Neural progenitor cell (in vitro differentiated cells): Measurements from ENCODE around the gene EEF2KMT. TPM values are rescaled to one million over a fixed set of nuclear protein-coding genes. Genes with fewer than 3 reads are reported as not detected.
A peak's percentile ranks its signal among the peaks of the same experiment; 100 is the strongest.

ENCODE experiments used
- DNase-seq: peaks from one replicate; pipeline ENCODE4 v3.0.0-alpha.2; 2016; ENCODE audit warnings: low spot score
- H2AFZ ChIP-seq: fragments of 200-600 bp; sonication (generic); replicated peaks from 2 replicates; pipeline ENCODE4 v1.6.1; 2016; ENCODE audit warnings: antibody characterized with exemption
- H3F3A ChIP-seq: fragments of 200-600 bp; sonication (generic); 2 replicates; pipeline ENCODE4 v1.6.1; 2016; ENCODE audit warnings: antibody characterized with exemption, low read depth
- H3K27ac ChIP-seq: fragments of 200-600 bp; sonication (generic); 2 replicates; pipeline ENCODE4 v1.5.1; 2016; ENCODE audit warnings: mild to moderate bottlenecking
- H3K27me3 ChIP-seq: fragments of 200-600 bp; sonication (generic); 2 replicates; pipeline ENCODE4 v1.6.1; 2016; ENCODE audit warnings: mild to moderate bottlenecking, moderate library complexity
- H3K36me3 ChIP-seq: fragments of 200-600 bp; sonication (generic); 2 replicates; pipeline ENCODE4 v1.5.1; 2016
- H3K4me1 ChIP-seq: fragments of 200-600 bp; sonication (generic); 2 replicates; pipeline ENCODE4 v1.6.1; 2016; ENCODE audit warnings: mixed run types
- H3K4me2 ChIP-seq: fragments of 200-600 bp; sonication (generic); 2 replicates; pipeline ENCODE4 v1.6.1; 2016
- H3K4me3 ChIP-seq: fragments of 200-600 bp; sonication (generic); 2 replicates; pipeline ENCODE4 v1.5.1; 2016
- H3K79me2 ChIP-seq: fragments of 200-600 bp; sonication (generic); 2 replicates; pipeline ENCODE4 v1.6.1; 2016; ENCODE audit warnings: low read depth
- H3K9ac ChIP-seq: fragments of 200-600 bp; sonication (generic); 2 replicates; pipeline ENCODE4 v1.6.1; 2016
- H3K9me3 ChIP-seq: fragments of 200-600 bp; sonication (generic); 2 replicates; pipeline ENCODE4 v1.5.1; 2016; ENCODE audit warnings: low read depth
- H4K20me1 ChIP-seq: fragments of 200-600 bp; sonication (generic); 2 replicates; pipeline ENCODE4 v1.6.1; 2016; ENCODE audit warnings: low read depth
- H3K27ac Mint-ChIP-seq: 3 replicates; pipeline ENCODE4 v1.8.0; 2021; ENCODE audit warnings: mixed read lengths
- H3K27me3 Mint-ChIP-seq: 2 replicates; pipeline ENCODE4 v1.8.0; 2022; ENCODE audit warnings: low read depth, mild to moderate bottlenecking, inconsistent platforms, moderate library complexity, mixed read lengths; ENCODE audit not compliant: insufficient read depth
- H3K36me3 Mint-ChIP-seq: 3 replicates; pipeline ENCODE4 v1.8.0; 2021; ENCODE audit warnings: mixed read lengths
- H3K4me1 Mint-ChIP-seq: 3 replicates; pipeline ENCODE4 v1.8.0; 2021; ENCODE audit warnings: mixed read lengths
- H3K4me3 Mint-ChIP-seq: 3 replicates; pipeline ENCODE4 v1.8.0; 2021; ENCODE audit warnings: mild to moderate bottlenecking, moderate library complexity, mixed read lengths
- H3K9me3 Mint-ChIP-seq: 3 replicates; pipeline ENCODE4 v1.8.0; 2020; ENCODE audit warnings: mixed read lengths
- CTCF ChIP-seq: fragments of 200-600 bp; sonication (generic); IDR thresholded peaks from 2 replicates; pipeline ENCODE4 v1.5.1; 2017; ENCODE audit warnings: antibody characterized with exemption, mild to moderate bottlenecking
- EZH2 ChIP-seq: fragments of 200-600 bp; sonication (generic); IDR thresholded peaks from 2 replicates; pipeline ENCODE4 v1.6.1; 2017; ENCODE audit warnings: antibody characterized with exemption, mild to moderate bottlenecking, moderate library complexity
- EZH2phosphoT487 ChIP-seq: fragments of 200-600 bp; sonication (generic); IDR thresholded peaks from 2 replicates; pipeline ENCODE4 v1.6.1; 2017; ENCODE audit warnings: antibody characterized with exemption
- total RNA-seq: library from RNA; depleted of rRNA; stranded (reverse); fragments of >200 nt; gene quantifications from 2 replicates; pipeline ENCODE4 v1.2.3, GENCODE V29; 2015; ENCODE audit warnings: low replicate concordance

EEF2KMT gene
- total RNA-seq, 1 donor from 2014 or later, result 4.1 TPM

GRCh38 chr16:5064915-5065314 lies 32.7 kb downstream of the EEF2KMT start:
- H3K9me3 ChIP-seq, result no peaks in the 10 kb centered on the region
- no peak overlapping the region for H3K4me3 ChIP-seq
- H3K79me2 ChIP-seq, result no peaks in the 10 kb centered on the region
- H4K20me1 ChIP-seq, result no peaks in the 10 kb centered on the region
- no peaks in the 10 kb centered on the region for H3K27me3 ChIP-seq
- no peak overlapping the region for H2AFZ ChIP-seq
- H3F3A ChIP-seq, result peaks cover 5% of the 10 kb centered on the region
- Mint-ChIP-seq H3K9me3 (no peaks in the 10 kb centered on the region), H3K27ac (no peak overlapping the region), H3K4me1 (no peaks in the 10 kb centered on the region), H3K4me3 (no peak overlapping the region), H3K36me3 (no peaks in the 10 kb centered on the region), H3K27me3 (peaks cover 6% of the 10 kb centered on the region)
- peaks cover 3% of the 10 kb centered on the region for H3K4me1 ChIP-seq
- H3K4me2 ChIP-seq, result no peak overlapping the region
- no peak overlapping the region for H3K27ac ChIP-seq
- TF ChIP-seq EZH2phosphoT487 (no peak), CTCF (no peak), EZH2 (no peak)
- no peaks in the 10 kb centered on the region for H3K36me3 ChIP-seq
- no peak for DNase-seq
- H3K9ac ChIP-seq, result no peak overlapping the region

- H3K79me2 ChIP-seq, result no peaks in the 10 kb centered on the region
- peak; percentile 10 for DNase-seq
- Mint-ChIP-seq H3K9me3 (no peaks in the 10 kb centered on the region), H3K27ac (no peak overlapping the region), H3K4me3 (no peak overlapping the region), H3K27me3 (peaks cover 6% of the 10 kb centered on the region), H3K4me1 (peaks cover 4% of the 10 kb centered on the region), H3K36me3 (no peaks in the 10 kb centered on the region)
- H3K9me3 ChIP-seq, result no peaks in the 10 kb centered on the region
- H3K27me3 ChIP-seq, result no peaks in the 10 kb centered on the region
- H3K4me3 ChIP-seq, result no peak overlapping the region
- peaks cover 22% of the 10 kb centered on the region for H3F3A ChIP-seq
- TF ChIP-seq CTCF (no peak), EZH2phosphoT487 (no peak), EZH2 (no peak)
- no peak overlapping the region for H3K4me2 ChIP-seq
- H3K4me1 ChIP-seq, result peaks cover 18% of the 10 kb centered on the region
- H3K9ac ChIP-seq, result no peak overlapping the region
- H3K36me3 ChIP-seq, result no peaks in the 10 kb centered on the region
- no peak overlapping the region for H2AFZ ChIP-seq
- H3K27ac ChIP-seq, result no peak overlapping the region
- H4K20me1 ChIP-seq, result no peaks in the 10 kb centered on the region
Observed at GRCh38 chr16:5062790-5063765, 34.5 kb downstream of the EEF2KMT start.

- Mint-ChIP-seq H3K27ac (no peak overlapping the region), H3K36me3 (no peaks in the 10 kb centered on the region), H3K4me3 (no peak overlapping the region), H3K27me3 (peaks cover 8% of the 10 kb centered on the region), H3K9me3 (no peaks in the 10 kb centered on the region), H3K4me1 (peaks cover 4% of the 10 kb centered on the region)
- Histone ChIP-seq H3K27ac (no peak overlapping the region), H3K4me2 (no peak overlapping the region), H3K36me3 (no peaks in the 10 kb centered on the region), H3K79me2 (no peaks in the 10 kb centered on the region), H3F3A (peaks cover 27% of the 10 kb centered on the region), H3K9ac (no peak overlapping the region), H3K9me3 (no peaks in the 10 kb centered on the region), H2AFZ (no peak overlapping the region), H3K4me3 (no peak overlapping the region), H4K20me1 (no peaks in the 10 kb centered on the region), H3K27me3 (no peaks in the 10 kb centered on the region), H3K4me1 (peaks cover 18% of the 10 kb centered on the region)
- no peak for TF ChIP-seq CTCF
- no peak for DNase-seq
Observed at GRCh38 chr16:5062051-5062450, 35.5 kb downstream of the EEF2KMT start.
